ENCODE results near the gene ASMTL.
"Not testable (repeated sequence)": the region's sequence is repeated elsewhere in the genome, so short reads cannot be mapped to it uniquely, and the experiment has no call there.

Gene ASMTL

DNA sequence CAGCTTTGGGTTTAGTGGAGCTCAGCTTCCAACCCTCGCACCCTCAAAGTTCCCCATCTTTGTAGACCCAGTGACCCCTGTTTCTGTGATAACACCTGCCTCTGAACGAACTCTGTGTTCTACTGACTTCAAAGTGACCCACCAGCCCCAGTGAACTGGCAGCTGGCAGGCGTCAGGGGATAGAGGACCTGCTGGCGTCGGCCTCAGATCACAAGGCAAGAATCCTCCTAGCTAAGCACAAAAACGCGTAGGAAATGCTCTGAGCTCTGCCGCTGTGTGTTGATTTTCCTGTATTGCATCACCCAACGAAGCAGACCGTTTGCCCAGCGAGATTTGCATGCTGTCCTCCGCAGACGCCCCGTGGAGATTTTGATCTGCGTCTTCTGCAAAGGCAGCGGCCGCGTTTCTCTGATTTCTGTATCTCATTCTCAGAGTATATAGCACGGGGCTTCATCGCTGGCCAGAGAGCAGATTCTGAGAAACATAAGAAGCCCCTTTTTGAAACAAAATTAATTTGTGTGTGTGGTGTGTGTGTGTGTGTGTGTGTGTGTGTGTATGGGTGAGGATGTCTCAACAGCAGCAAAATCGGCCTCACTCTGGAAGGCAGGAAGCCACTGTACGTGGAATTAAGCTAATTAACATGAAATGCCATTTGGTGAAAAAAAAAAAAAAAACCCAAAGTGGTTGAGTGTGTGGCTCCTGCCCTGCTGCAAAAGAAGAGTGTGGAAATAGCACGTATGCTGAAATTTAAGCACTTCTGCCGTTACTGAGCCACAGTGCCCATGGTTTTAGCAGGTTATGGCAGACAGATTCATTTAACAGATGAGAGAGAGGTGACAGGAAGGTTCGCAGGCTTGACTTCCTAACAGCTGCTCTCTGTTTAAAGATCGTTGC is 29.2 kb upstream of the ASMTL start:
- peak; percentile 80 for DNase-seq

DNA sequence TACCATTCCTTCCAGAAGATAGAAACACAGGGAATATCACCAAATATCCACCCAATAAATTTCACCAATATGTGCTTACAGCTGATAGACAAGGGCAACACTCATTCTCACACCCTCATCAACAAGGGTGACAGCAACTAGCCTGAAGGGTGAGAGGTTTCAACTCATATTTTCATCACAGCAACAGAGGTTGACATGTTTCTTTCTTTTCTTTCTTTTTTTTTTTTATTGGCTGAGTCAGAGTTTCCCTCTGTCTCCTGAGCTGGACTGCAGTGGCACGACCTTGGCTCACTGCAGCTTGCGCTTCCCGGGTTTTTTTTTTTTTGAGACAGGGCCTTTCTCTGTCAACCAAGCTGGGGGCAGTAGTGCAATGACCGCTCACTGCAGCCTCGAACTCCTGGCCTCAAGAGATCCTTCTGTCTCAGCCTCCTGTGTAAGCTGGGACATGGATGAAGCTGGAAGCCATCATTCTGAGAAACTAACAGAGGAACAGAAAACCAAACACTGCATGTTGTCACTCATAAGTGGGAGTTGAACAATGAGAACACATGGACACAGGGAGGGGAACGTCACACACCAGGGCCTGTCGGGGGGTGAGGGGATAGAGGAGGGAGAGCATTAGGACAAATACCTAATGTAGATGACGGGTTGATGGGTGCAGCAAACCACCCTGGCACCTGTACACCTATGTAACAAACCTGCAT is 27.5 kb upstream of the ASMTL start:
- DNase-seq = no peak

DNA sequence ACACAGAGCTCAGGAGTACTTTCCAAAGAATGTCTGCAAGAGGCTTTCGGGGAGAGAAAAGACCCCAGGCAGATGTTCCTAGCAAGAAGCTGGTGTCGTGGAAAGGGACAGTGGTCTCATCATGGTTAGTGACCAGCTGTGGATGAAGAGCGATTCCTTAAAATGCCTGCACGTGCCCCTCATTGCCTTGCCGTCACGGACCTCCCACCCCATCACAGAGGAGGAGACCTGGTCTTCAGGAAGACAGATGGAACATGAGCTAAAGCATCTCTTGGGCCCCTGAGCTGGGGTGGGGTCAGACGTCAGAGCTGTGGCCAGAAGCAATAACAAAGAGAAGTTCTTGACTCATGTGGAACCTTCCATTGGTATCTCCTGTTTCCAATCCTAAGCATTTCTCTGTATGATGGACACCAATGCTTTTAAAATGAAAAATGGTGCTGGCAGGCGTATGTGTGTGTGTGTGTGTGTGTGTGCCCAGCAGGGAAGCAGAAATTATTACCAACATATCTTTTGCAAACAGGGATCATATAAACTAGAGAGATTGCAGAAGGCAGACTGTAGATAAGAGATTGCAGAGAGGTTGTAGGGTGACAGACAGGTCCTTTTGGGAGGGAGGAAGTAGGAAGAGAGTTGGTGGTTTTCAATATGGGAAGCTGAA is 25.2 kb upstream of the ASMTL start:
- DNase-seq = no peak

DNA sequence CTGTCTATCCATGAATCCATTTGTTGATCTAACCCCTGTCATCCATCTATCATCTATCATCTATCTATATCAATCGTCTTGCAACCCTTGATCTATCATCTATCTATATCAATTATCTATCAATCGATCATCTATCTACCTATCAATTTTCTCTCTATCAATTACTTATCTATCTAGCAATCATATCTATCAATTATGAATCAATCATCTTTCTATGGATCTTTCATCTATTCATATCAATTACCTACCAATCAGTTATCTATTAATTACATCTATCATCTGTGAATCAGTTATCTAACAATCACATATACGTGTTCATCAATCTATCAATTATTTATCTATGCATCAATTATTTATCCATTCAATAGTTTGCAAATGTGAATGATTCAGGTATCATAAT is 24.5 kb upstream of the ASMTL start:
- no peak for DNase-seq

DNA sequence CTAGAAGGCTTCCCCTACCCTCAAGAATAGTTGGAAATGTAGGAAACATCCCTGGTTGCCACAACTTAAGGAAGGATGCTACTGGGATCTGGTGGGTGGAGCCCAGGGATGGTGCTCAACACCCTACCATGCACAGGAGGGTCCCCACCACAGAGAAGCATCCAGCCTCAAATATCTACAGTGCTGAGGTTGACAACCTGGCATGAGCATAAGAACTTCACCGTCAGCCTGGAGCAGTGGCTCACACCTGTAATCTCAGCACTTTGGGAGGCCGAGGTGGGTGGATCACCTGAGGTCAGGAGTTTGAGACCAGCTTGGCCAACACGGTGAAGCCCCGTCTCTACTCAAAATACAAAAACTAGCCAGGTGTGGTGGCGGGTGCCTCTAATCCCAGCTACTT is 24.0 kb upstream of the ASMTL start:
- no peak for DNase-seq

DNA sequence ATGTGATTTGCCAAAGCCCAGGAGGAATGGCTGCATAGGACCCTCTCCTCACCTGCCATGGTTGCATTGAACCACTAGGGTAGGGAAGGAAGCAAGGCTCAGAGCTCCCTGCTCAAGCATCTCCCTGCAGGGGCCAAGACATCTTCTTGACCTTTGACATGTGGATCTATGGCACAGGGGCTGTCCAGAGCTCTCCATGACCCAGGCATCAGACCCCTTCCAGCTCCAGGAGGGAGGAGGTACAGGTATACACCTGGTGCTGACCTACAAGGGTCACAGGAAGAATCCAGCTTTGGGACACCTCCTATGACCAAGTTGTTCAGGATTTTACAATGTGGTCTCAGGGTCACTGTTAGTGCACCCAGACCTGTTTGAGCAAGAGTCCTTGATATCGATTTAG is 23.2 kb upstream of the ASMTL start:
- DNase-seq = no peak

DNA sequence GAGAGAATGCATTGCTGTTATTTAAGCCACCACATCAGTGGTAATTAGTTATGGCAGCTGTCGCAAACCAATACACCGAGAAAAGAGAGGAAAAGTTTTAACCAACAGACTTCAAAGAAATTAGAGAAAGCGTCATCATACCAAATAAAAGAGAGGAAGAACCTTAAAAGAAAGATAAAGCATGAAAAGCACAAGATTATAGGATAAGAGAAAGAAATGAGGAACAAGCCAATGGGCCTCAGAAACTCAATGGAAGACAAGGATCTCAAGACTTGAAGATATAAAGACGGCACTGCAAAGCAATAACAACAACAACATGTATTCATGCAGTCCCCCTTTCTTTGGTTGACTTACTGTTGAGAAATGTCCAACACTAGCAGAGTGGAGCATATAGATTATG is 22.8 kb upstream of the ASMTL start:
- DNase-seq = no peak

DNA sequence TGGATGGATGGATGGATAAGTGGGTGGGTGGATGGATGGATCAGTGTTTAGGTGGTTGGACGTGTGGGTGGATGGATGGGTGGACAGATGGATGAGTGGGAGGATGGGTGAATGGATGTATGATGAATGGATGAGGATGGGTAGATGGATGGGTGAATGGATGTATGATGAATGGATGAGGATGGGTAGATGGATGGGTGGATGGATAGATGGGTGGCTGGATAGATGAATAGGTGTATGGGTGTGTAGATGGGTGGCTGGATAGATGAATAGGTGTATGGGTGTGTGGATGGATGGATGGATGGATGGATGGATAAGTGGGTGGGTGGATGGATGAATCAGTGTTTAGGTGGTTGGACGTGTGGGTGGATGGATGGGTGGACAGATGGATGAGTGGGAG is 21.9 kb upstream of the ASMTL start:
- DNase-seq = not testable (repeated sequence)

DNA sequence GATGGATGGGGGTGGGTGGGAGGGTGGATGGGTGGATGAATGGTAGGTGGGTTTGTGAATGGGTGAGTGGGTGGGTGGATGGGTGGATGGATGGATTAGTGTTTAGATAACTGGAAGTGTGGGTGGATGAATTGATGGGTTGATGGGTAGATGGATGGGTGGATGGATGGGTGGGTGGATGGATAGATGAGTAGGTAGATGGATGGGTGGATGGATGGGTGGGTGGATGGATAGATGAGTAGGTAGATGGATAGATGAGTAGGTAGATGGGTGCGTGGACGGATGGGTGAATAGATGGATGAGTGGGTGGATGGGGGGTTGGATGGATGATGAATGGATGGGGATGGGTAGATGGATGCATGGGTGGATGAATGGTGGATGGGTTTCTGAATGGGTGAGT is 20.3 kb upstream of the ASMTL start:
- DNase-seq = no peak

DNA sequence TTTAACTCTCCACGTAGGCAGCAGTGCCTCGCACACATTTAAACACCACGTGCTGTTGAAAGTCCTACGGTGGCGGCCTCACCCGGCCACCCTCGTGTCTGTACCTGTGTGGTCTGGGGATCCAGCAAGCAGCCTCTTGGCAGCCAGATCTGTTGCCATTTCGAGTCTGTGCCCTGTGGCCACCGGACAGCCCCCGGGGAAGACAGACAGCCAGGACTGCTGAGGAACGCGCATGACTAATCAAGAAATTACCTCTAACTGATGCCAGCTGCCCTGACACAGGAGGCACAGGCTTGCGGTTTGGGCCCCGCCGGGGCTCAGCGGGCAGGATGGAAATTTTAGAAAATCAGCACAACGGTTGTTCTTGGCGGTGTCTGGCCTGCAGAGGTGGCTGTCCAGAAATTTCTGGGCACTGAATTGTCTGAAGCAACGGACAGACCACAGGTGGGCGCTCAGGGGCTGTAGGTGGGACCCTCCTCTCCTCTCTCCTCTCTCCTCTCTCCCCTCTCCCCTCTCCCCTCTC is 15.6 kb upstream of the ASMTL start:
- peak; percentile 81 for DNase-seq

DNA sequence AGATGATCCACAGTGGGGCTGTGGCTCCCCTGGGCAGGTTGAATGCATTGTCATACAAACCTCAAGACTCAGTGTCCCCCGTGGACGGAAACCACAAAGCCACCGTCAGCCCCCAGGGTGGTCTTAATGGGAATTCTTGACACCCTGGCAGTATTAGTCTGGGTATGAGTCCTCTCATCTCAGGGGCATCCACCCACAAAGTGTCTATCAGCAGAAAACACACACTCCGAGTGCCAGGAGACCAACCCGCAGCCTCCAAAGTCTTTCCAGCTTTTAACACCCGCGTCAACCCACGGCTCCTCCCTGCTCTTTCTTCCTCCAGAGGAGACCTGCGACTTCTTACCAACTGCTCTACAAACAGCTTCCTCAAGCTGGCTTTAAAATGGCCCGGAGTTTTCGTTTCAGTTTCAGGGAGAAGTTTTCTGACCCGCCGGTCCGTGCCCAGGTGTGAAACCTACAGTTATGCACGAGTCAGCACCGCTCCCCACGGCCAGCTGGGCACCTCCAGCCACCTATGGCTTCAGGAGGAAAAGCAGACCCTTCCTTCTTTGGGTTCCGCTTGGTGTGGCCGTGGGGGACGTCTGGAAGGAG is 14.4 kb upstream of the ASMTL start:
- no peak for DNase-seq

DNA sequence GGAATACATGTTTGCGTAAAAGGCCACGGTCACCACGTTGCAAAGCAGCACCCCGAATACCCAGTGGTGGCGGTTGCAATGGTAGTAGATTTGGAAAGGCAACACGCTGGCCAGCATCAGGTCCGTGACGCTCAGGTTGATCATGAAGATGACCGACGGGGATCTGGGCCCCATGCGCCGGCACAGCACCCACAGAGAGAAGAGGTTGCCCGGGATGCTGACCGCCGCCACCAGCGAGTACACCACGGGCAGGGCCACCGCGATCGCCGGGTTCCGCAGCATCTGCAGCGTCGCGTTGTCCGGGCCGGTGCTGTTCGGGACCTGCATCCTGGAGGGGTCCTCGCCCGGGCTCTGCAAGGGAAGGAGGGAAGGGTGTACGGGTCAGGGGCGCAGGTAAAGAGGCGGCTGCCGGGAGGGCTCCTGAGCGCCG is 13.5 kb upstream of the ASMTL start:
- DNase-seq = no peak

DNA sequence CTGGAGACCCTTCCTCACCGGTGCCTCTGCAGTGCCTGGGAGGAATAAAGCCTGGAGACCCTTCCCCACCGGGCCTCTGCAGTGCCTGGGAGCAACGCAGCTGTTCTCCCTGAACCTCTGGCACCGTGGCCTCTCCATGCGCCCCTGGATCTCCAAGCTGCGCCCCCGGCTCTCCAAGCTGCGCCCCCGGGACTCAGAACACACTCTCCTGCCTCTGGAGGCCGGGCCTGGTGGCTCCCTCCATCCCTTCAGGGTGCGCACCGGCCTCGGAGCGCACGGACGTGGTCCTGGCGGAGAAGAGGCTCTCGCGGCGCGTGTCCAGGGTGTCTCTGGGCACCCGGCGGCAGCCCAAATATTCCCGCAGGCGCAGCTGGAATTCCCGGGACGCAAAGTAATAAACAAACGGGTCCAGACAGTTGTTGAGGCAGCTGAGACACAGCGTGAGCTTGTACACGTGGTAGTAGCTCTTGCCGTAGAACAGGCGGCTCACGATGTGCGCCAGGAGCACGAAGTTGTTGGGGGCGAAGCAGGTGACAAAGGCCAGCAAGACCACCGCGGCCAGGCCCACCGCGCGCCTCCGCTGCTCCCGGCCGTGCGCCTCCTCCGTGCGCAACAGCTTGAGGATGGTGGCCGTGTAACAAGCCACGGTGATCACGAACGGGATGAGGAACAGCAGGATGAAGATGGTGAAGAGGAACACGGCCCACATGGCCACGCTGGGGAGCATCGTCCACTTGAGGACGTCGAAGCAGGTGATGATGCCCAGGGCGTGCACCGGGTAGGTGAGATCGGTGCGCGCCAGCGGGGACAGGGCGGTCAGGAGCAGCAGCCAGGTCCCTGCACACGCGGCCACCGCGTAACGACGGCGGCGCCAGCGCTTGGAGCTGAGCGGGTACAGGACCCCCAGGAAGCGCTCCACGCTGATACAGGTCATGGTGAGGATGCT is 12.8 kb upstream of the ASMTL start:
- no peak for DNase-seq

DNA sequence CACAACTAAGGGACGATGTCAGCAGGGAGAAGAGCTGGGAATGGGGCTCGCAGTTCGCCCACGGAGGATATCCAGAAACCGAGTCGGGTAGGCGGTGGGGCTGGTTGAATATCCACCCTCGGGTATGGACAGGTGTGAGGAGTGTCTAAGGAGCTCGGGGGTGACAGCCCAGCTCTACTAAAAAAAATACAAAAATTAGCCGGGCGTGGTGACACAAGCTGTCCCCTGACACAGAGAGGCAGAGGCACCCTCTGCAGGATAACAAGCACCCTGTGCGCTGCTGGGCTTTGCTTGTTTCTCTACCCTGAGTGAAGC is 12.2 kb upstream of the ASMTL start:
- no peak for DNase-seq

DNA sequence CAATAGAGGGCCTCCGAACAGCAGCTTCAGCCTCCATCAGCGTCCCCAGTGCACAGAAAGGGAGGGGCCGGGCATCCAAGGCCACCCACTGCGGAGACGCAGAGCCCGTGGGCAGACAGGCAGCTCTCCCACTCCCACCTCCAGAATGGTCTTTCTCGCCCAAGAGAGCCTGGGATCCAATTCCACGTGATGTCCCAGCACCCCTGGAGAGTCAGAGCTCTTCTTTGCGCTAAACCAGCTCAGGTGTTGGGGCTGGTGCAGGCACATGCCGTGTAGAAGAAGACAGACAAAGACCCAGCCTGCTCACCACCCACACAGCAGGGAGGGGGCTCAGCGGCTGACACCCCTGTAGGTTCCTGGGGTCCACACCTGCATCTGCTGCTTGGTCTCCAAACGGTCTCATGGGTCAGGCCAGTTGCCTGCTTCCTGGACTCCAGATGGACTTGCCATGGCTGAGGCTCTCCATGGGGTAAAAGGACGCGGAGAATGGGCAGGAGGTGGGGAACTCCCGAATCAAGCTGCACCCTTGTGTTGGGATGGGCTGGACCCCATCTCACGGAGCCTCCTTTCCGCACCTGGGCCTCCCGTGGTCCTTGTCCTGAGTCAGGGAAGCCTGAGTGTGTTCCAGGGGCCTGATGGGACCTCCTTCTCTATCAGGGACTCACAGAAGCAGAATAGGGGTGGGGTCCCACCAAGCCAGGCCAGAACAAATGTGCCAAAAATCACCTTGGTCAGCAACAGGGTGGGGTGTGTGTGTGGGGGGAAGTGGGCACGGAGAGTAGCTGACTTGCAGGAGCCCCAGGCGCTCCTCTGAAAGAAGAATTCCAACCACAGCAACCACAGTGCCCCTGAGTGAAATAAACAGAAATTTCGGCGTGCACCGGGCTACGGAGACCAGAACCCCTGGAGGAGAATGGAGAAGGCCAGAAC is 11.6 kb upstream of the ASMTL start:
- DNase-seq = no peak

DNA sequence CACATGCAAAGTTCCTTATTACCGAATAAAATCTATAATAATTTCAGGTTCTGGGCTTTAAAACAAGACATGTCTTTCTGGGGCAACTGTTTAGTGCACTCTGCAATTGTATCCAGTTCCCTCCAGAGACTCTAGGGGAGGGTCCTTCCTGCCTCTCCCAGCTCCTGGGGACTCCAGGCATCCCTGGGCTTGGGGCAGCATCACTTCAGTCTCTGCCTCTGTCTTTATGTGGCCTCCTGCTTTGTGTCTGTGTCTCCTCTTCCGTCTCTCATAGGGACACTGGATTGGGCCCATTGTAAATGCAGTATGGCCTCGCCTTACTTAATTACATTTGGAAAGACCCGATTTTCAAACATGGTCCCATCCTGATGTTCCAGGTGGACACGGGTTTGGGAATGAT is 10.9 kb upstream of the ASMTL start:
- no peak for DNase-seq

DNA sequence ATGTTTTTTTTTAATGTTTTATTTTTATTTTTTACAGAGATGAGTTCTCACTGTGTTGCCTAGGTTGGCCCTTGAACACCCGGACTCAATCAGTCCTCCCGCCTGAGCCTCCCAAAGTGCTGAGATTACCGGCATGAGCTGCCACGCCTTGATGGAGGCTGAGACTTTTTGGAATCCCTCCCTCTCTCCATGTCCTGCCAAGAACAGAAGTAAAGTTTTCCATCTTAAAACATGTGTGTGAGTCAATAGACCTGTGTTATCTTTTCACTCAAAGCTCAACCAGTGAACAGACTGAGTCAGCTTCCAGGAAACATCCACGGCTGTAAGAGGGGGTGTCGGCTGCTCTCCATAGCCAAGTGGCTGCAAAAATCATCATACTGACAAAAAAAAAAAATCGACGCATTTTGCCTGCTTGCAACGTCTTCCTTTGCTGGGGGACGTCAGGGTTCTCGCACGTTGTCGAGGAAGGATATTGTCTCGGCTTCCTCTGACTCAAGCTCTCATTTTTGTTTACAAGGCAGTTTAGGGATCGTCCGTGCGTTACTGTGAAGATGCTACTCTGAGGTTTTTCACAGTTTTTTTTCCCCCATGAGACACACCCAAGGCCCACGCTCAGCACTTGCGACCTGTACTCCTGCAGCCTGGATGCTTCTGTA is 10.0 kb upstream of the ASMTL start:
- peak; percentile 85 for DNase-seq

DNA sequence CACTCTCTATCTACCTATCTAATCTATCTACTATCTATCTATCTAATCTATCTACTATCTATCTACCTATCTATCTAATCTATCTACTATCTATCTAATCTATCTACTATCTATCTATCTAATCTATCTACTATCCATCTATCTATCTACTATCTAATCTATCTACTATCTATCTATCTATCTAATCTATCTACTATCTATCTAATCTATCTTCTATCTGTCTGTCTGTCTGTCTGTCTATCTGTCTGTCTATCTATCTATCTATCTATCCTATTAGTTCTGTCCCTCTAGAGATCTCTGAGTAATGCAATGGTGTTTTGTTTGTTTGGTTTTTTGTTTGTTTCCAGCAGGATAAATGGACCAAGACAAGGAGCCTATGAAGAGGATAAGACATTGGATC is 9.4 kb upstream of the ASMTL start:
- no peak for DNase-seq

DNA sequence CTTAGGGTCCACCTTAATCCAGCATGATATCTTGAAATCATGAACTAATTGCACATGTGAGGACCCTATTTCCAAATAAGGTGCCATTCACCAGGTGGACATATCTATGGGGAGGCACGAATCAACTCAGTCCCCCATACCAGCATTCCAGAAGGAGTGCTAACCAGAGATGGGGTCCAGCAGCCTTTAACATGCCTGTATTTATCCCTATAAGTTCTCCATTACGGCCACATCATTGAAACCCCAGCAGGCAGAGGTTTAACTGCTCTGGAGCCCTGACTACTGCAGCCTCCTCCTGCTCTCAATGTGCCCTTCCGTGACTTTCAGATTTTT is 3.2 kb upstream of the ASMTL start:
- DNase-seq = no peak

DNA sequence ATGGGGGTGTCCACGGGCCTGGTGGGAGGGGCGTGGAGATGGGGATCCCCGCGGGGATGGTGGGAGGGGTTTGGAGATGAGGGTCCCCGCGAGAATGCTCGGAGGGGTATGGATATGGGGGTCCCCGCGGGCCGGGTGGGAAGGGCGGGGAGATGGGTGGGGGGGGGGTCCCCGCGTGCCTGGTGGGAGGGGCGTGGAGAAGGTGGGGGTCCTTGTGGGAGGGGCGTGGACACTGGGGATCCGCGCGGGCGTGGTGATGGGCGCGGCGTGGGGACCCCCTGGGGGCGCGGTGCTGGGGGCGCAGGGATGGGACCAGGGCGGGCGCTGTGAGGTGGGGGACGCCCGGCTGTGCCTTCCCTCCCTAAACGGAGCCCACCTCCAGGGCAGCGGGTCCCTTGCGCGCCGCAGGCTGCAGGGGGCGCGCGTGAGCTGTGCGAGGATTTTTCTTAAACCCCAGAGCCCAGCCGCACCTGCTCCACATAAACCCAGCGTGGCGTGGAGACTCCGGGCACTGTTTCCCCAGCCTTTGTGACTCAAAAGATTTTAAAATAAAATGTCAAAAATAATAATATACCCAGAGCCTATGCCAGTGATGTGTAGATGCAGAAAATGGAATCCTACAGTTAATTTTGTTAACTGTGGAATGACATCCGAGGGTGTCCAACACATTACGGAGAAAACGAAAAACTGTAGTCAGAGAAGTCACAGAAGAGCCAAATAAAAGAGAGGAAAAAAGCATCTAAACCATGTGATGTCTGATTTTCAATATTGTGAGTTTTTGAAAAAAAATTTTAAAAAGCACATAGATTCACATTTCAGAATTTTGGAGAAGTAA is 1.5 kb upstream of the ASMTL start:
- peak; percentile 88 for DNase-seq

Data from stimulated activated CD4-positive, alpha-beta T cell treated with anti-CD3 and anti-CD28 coated beads, Interleukin-1b, Interleukin-23, amount 100 ng/mL, for 48 hours (primary cell).